B cell (primary cell): ENCODE data around the gene CACNA2D2.

Experiments used
- EZH2 ChIP-seq: IDR thresholded peaks from 2 replicates; pipeline ENCODE4 v1.6.1; 2012; ENCODE audit warnings: borderline replicate concordance, low read depth, mild to moderate bottlenecking, moderate library complexity, low read length; ENCODE audit not compliant: insufficient read depth, poor library complexity, severe bottlenecking
- TF ChIP-seq, protein P1 (sequence below): fragments of 200-600 bp; IDR thresholded peaks from one replicate; pipeline ENCODE4 v1.8.0; 2022; ENCODE audit warnings: antibody characterized with exemption, mild to moderate bottlenecking

DNA sequence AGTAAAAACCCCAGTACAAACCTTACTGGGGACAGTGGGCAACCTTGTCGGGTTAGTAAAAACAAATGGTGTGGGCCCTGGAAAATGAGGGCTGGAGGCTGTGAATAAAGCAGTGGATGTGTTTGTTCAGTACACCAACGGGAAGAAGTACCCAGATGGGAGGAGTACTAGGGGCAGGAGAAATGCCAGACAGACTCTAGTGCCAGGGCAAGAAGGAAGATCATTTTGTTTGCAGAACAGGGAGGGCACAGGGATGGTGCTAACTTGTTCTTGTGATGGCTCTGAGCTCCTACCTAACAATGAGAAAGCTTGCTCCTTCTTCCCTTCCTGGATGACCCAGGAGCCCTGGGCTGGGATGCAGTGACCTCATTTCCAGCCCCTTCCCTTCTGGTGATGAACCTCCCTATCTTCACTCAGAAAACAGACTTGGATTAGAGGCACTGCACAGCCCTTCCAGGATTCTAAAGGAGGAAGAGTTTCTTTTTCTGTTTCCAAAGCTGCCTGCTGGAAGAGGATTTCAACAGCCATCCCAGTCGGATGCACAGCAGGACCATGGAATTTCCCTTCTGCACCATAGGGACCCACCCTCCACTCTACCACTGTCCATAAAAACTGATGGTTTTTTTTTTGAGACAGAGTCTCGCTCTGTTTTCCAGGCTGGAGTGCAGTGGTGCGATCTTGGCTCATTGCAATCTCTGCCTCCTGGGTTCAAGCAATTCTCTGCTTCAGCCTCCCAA is 168.9 kb downstream of the CACNA2D2 start:
- TF ChIP-seq, protein P1, sequence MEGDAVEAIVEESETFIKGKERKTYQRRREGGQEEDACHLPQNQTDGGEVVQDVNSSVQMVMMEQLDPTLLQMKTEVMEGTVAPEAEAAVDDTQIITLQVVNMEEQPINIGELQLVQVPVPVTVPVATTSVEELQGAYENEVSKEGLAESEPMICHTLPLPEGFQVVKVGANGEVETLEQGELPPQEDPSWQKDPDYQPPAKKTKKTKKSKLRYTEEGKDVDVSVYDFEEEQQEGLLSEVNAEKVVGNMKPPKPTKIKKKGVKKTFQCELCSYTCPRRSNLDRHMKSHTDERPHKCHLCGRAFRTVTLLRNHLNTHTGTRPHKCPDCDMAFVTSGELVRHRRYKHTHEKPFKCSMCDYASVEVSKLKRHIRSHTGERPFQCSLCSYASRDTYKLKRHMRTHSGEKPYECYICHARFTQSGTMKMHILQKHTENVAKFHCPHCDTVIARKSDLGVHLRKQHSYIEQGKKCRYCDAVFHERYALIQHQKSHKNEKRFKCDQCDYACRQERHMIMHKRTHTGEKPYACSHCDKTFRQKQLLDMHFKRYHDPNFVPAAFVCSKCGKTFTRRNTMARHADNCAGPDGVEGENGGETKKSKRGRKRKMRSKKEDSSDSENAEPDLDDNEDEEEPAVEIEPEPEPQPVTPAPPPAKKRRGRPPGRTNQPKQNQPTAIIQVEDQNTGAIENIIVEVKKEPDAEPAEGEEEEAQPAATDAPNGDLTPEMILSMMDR, result no peak
- no peak for TF ChIP-seq EZH2
